GM11168 (cell line): ENCODE measurements around the gene INPP5A.
"Not testable (repeated sequence)": the region's sequence is repeated elsewhere in the genome, so short reads cannot be mapped to it uniquely, and the experiment has no call there.

Experiments
- in situ Hi-C: fragments of 300-500 bp; cut with MboI; formaldehyde crosslinking; loops from one replicate; pipeline ENCODE4 v1.12.0; 2022; ENCODE audit warnings: low sequenced_read_pairs; ENCODE audit not compliant: unreplicated experiment

INPP5A gene

DNA sequence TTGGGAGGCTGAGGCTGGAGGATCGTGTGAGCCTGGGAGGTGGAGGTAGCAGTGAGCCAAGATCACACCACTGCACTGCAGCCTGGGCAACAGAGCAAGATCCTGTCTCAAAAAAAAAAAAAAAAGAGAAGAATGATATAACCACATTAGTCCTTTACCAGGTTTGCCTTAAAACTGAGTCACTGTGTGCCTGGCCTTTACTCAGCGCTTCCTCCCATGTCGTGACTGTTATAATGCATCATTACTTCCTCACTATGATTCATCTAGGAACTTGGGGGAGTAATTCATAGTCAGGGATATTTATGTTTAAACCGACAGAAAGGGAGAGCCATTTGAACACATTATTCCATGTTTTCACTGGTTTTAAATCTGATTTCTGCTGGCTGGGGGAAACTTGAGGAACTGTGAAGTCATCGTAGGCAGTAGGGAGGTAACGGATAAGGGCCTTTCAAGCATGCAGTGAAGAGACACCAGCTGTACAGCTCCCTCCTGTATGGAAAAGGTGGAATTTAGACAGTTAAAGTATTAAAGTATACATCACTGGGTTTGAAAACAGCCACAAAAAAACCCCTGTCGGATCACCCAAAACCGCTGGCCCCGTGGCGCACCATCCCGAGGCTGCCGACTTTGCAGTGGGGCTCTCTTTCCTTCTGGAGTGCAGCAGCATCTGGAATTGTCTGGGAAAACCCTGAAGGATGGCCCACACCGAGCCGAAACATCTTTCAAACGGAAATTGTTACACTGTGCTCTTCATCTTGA, 128.5 kb downstream of the INPP5A start:
- in situ Hi-C loops = no loop called here

- in situ Hi-C loops = no loop called here
Observed at GRCh38 chr10:132666705-132667341, 129.2 kb downstream of the INPP5A start.

DNA sequence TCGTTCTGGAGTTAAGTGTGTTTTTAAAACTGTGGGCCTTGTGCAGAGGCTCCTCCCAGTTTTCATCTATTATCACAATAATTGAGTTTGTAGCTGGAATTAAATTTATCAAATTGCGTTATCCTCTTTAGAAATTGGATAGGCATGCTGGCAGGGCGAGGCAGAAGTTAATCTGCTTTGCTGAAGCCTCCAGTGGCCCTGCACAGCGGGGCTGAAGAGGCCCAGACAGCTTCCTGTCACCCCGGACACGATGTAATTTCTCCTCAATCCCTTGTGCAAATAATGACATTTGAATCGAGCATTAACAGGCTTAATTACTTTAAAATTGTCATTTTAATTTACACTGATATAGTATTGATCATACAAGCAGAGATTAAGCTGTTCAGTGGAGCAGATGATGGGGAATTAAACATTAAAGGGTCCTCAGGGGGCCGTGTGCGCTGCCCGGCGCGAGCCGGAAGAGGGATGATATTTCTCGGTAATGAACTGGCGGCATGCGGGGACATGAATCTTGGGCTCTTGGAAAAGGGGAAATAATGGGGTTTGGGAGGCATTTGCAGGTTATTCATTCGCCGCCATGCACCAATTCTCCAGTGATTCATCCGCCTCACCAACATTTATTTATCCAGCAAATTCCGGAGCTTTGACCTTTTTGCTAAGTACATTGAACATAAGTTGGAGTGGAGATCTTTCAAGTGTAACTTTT, 129.9 kb downstream of the INPP5A start:
- in situ Hi-C loops = no loop called here

- in situ Hi-C loops = no loop called here
Observed at GRCh38 chr10:132668048-132668394, 130.4 kb downstream of the INPP5A start.

GRCh38 chr10:132669208-132669861, 131.7 kb downstream of the INPP5A start:
- in situ Hi-C loops = no loop called here

DNA sequence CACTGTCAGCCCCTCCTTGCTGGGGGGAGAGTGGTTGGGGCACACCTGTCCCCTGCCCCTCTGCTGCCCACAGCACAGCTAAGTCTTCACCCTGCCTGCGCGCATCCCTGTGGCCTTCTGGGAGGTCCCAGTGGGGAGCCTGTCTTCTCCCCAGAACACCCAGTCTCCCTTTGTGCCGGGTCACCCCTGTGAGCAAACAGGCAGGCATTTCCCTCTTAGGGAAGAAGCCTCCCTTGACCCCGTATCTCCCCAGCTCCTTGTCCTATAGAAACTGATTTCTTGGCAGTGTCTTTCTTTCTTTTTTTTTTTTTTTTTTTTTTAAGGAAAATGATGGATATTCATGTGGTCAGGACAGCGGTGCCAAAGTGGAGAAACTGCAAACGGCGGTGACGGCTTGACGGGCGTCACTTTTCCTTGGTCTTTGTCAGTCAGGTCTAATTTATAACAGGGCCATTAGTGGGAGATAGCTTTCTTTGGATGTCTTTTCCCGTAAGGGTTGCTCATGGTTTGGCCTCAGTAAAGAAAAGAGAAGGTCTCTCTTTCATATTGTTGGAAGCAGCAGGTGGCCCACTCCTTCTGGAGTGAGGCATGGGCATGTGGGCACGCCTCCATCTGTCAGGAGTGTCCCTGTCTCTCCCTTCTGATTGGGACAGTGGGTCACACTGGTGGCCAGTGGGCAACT, 133.1 kb downstream of the INPP5A start:
- in situ Hi-C loops = no loop called here

DNA sequence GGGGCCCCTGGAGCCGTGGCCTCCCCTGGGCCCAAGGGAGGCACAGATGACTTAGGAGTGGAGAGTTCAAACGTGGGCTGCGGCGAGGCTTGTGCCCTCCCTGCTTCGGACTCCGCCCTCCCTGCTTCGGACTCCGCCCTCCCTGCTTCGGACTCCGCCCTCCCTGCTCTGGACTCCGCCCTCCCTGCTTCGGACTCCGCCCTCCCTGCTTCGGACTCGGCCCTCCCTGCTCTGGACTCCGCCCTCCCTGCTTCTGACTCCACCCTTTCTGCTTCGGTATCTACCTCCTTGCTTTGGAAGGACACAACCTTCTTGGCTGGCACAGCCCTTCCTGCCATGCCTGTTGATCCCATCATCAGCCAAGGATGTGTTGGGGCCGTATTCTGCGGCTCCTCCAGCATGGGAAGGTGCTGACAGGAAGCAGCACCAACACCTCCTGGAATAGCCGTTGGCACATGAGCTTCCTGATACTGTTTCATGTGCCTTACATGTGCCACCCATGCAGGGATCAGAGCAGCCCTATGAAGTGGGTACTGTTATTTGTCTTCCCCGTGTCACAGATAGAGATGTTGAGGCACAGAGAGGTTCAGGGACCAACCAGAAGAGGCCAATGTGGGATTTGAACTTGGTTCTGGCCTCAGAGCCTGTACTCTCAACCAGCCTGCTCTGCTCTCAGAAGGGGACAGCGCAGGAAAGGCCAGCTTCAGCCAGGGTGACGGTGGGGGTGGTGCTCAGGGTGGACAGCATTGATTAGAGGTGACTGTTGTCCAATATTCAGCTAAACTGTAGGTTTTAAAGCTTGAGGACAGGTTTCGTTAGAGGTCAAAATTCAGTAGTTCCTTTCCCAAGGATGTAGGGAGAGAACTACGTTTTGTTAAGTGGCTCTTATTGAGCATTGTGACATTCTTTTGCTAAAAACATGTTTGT, 133.9 kb downstream of the INPP5A start:
- in situ Hi-C loops = no loop called here

DNA sequence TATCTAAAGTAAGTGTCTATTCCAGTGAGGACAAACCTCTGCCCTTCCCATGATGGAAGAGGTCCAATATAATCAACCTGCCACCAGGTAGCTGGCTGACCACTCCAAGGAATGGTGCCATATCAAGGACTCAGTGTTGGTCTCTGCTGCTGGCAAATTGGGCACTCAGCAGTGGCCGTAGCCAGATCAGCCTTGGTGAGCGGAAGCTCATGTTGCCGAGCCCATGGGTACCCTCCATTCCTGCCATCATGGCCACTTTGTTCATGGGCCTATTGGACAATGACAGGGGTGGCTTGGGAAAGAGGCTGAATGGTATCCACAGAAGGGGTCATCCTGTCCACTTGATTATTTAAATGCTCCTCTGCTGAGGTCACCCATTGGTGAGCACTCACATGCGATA, 136.2 kb downstream of the INPP5A start:
- in situ Hi-C loops = not testable (repeated sequence)

DNA sequence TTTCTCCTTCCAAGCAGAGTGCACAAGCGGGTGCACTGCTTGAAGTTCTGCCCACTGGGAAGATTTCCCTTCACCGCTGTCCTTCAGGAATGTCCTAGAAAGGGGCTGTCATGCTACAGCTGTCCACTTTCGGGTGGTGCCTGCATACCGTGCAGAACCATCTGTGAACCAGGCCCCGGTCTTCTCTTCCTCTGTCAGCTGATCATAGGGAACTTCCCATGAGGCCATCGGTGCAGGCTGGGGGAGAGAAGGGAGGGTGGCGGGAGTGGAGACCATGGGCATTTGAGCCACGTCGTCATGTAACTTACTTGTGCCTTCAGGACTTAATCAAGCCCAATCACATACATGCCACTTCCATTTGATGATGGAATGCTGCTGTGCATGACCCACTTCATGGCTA, 136.7 kb downstream of the INPP5A start:
- in situ Hi-C loops = no loop called here

GRCh38 chr10:132675031-132675740, 137.6 kb downstream of the INPP5A start:
- in situ Hi-C loops = no loop called here

GRCh38 chr10:132676193-132676891, 138.8 kb downstream of the INPP5A start:
- in situ Hi-C loops = no loop called here

- in situ Hi-C loops = no loop called here
Observed at GRCh38 chr10:132677096-132677472, 139.5 kb downstream of the INPP5A start.

DNA sequence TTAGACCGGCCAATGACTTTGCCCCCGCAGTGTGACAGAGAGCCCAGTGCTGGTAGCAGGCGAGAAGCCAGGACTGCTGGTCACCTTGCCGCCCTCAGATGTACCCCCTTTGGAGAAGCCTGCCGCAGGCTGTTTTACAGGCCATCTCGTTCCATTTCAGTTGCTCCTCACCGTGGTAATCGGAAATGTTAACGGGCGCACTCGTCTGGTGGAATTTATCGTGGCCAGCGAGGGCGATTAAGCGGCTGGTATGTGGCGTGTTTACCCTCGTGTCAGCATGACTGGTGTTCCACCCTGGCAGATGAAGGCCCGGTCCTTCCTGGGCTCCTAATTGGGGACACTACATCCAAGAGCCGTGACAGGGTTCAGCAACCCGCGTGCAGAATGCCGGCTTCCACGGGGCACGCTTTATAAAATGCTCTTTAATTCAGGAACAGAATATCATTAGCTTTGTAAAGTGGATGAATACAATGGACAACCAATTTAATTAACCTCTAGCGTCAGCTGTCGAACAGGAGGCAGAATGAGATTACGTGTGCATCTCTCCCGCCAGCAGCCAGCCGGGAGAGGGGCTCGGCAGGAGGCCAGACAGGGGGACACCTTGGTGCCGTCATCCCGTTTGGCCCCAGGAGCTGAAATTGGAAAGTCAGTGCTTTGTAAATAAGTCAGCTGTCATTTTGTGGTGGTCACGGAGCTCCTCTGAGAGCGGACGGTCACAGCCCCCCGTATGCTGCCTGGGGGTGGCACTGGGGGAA, 140.1 kb downstream of the INPP5A start:
- in situ Hi-C loops = no loop called here

GRCh38 chr10:132678436-132679216, 141.0 kb downstream of the INPP5A start:
- in situ Hi-C loops = no loop called here

- in situ Hi-C loops = no loop called here
Observed at GRCh38 chr10:132679217-132679595, 141.6 kb downstream of the INPP5A start.

DNA sequence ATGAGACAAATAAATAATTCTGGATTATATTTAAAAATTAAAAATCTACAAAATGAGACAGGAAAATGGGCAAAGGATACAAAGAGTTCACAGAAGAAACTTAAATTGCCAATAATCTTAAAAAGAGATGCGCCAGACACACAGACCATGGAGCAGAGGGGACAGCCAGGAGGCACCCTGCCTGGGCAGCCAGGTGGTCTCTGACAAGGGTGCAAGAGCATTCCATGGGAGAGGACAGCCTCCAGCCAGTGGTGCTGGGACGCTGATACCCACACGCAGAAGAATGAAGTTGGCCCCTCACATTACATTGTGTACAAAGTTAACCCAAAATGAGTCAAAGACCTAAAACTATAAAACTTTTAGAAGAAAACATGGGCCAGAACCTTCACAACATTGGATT, 142.1 kb downstream of the INPP5A start:
- in situ Hi-C loops = no loop called here

DNA sequence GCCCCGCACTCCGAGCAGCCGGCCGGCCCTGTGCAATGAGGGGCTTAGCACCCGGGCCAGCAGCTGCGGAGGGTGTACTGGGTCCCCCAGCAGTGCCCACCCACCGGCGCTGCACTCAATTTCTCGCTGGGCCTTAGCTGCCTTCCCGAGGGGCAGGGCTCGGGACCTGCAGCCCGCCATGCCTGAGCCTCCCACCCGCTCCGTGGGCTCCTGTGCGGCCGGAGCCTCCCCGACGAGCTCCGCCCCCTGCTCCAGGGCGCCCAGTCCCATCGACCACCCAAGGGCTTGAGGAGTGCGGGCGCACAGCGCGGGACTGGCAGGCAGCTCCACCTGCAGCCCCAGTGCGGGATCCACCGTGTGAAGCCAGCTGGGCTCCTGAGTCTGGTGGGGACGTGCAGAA, 143.2 kb downstream of the INPP5A start:
- in situ Hi-C loops = not testable (repeated sequence)
